GM21528 (cell line): Measurements from ENCODE around the gene AIRE.

ENCODE experiments used
- ATAC-seq: cut with Tn5 transposase; IDR thresholded peaks from one replicate; pipeline ENCODE4 v1.9.1; 2021; ENCODE audit warnings: mild to moderate bottlenecking, moderate library complexity; ENCODE audit not compliant: unreplicated experiment, low FRiP score

AIRE gene

DNA sequence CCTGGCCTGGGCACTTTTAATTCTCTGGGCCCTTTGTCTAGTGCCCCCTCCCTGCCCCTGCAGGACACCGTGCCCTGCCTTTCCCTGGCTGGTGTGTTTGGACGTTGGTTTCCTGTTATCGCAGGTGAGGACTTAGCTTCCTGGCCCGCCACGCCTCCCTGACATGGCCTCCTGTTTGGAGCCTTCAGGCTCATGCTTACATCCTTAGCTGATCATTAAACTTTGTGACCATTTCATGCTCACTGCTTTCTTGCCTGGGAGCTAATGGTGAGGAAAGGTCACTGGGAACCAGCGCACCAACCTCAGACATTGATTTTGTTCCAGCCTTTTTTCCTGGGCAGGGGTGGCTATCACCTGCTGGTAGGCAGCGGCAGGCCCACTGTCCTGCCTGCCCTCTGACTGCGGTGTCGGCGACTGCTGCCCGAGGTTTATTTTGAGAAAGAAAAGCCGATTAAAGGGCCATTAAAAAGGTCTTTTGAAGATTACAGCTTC lies 17.9 kb downstream of the AIRE start:
- ATAC-seq, result no peak

DNA sequence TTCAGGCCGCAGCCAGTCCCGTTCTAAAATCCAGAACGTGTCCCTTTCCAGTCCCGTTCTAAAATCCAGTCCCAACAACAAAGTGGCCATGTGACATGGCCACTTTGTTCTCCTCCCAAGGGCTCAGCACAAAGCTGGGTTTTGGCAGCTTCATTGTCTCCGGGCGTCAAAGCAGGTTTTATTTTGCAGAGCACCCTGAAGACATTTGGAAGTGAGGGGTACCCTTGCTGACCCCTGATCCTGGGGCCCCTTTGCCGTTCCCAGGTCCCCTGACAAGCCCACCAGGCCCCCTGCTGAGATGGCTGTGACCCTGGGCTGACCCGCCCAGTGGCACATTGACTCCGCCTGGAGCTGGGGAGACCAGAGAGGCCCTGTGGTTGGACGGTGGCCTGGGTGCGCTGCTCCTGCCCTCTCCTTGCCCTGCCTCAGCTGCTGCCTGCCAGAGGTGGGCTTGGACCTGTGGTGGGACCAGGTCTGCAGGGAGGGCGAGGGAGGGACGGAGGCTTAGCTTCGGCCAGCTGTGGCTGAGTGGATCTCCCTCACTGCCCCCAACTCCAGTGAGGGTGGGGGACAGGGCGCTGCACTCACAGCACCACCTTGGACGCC lies 18.4 kb downstream of the AIRE start:
- ATAC-seq, result no peak

DNA sequence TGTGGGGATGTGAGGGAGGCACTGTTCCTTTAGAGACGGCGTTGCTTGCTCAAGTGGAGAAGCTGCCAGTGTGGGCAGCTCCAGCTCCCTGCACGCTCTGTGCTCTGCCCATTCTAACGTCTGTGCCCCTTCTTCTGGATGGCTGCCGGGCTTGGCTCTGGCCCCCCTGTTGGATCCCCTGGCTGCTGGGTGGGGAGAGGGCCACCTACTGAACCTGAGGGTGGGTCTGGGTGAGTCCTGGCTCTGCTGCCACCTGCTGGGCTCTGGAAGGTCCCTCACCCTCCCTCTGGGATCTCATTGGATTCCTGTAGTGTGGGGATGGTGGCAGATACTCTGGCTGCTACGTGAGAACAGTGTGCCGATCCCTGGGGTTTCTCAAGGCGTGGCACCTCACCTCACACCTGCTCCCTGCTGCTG lies 19.2 kb downstream of the AIRE start:
- no peak for ATAC-seq

DNA sequence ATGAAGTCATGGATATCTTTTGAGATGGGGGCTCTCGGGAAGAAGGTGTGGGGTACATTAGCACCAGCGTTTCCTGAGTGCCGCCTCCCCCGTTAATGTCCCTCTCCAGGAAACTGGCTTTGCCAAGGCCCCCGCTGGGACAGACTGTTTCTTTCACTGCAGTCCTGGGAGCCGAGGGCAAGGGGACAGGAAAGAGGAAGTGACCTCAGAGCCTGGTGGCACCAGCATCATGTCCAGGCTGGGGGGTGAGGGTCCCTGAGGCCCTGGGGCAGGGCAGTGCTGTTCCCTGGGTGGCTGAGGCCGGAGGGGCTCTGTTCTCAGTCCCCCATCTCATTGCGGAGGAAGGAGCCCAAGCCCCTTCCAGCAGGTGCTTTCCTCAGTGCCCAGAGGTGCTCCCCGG lies 20.0 kb downstream of the AIRE start:
- ATAC-seq, result no peak

DNA sequence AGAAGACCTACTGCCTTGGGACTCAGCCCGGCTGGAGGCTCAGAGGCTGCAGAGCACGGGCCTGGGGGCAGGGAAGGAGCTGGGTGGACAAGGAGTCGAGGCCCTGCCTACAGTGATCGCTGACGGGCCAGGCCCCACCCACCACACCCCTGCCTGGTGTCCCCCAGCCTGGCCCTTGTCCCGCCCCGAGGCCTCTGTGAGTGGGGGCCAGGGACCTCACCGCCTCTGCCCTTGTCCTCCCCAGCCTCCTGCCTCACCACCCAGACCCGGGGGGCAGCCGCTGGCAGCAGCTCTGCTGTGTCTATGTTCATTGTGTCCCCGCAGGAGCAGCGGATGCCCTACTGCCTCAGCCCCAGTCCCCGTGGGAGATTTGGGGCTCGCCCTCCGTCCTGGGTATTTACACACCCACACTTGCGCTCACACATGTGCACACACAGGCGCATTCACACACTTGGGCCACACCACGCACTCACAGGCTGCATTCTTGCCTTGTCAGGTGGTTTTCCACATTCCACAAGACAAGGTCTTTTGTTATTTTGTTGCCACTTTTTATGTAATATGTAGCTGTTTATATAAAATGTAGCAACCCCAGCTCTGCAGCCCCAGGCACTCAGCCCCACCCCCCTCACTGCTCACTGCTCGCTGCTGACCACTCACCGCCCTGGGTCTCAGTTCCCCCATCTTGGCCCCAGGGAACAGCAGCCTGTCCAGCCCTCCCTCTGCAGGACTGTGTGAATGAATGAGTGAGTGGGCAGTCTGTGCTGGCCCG lies 21.4 kb downstream of the AIRE start:
- ATAC-seq, result no peak

DNA sequence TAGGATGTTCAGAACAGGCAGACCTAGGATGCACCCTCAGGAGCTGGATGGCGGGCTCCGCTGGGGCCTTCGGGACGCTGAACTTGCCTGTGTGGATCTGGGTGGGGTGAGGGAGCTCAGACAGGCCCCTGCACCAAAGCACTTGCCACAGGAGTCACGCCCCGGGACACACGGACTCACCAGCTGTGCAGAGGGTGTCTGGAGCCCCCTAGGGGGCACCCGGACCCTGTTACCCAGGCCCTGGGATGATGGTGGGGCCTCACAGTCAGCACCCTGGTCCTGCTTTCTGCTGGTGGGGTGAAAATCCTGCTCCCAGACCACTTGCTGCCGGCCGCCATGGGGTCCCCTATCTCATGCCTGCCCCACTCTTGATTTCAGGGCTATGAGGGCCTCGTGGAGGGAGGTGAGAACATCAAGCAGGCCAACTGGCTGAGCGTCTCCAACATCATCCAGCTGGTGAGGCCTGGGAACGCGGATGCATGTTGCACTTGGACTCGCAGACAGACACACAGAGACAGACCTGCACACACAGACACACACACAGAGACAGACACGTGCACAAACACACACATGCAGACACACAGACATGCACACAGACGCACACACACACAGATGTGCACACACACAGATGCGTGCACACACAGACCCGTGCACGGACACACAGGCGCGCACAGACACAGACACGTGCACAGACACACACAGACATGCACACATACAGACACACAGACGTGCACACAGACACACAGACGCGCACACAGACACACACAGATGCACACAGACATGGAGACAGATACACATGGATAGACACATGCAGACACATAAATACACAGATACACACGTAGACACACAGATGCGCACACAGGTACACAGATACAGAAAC lies 25.2 kb downstream of the AIRE start:
- ATAC-seq, result no peak

DNA sequence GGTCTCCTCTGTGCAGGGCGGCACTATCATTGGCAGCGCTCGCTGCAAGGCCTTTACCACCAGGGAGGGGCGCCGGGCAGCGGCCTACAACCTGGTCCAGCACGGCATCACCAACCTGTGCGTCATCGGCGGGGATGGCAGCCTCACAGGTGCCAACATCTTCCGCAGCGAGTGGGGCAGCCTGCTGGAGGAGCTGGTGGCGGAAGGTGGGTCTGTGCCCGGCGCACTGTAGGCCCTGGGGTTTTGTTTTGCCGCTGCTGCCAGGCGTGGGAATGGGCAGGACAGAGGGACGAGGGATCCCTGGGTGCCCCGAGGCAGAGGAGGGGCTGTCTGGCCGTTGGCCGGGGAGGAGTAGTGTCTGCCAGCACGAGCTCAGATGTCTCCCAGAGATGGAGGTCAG lies 26.4 kb downstream of the AIRE start:
- ATAC-seq, result no peak

DNA sequence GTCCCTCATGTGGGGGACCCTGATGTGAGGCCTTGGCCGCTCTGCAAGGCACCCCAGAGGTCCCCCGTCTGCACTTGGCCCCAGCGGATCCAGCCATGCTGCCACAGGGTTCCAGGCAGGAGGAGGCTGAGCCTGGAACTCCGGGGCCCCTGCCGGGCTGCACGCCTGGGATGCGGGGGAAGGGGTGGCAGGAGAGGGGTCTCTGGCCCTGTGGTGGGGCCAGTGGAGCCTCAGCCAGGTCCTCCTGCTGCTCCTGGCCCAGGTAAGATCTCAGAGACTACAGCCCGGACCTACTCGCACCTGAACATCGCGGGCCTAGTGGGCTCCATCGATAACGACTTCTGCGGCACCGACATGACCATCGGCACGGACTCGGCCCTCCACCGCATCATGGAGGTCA lies 27.0 kb downstream of the AIRE start:
- ATAC-seq, result no peak

DNA sequence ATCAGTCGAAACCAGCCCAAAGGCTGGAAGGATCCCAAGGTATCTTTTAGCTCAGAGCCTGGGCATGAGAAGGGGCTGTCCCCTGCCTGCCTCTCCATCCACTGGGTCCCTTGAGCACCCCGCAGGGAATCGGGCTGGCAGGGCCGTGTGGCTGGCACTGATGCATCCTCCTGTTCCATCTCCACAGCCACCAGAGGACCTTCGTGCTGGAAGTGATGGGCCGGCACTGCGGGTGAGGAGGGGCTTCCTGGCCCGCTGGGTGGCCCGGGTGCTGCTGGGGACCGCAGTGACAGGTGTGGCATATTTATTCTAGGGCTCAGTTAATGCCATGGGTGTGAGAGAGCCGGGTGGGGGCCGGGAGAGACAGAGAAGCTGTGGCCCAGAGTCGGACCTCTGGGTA lies 27.8 kb downstream of the AIRE start:
- ATAC-seq, result no peak

DNA sequence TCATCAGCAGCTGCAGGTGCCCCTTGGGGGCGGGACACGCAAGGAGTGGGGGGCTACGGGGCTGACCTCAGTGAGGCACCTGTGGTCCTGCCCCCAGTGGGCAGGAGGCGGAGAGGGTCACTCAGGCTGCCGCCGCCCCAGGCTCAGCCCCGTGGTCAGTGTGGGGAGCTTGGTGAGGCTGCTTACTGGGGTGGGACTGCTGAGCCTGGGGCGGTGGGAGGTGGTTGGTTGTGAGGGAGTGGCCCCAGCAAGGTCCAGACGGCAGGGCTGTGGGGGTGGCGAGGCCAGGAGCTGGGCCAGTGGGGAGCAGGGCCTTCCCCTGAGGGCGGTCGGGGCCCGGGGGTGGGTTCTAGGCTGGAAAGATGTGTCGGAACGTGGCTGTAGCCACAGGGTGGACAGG lies 28.5 kb downstream of the AIRE start:
- no peak for ATAC-seq

DNA sequence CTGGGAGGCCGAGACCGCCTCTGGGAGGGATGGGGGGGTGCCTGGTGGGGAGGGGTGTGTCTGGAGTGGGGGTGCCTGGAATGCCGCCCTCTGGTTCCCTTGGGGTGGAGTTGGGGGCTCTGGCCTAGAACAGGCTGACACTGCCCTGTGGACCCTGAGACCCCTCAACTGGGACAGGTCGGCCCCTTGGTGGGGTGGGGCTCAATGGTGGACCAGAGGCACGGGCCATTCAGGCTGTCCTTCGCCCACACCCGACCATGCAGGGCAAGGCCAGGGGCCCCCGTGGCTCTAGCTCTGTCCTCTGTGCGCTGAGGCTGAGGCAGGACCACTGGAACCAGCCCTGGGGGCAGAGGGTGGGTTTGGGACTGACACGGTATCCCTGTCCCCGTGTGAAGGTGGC lies 28.9 kb downstream of the AIRE start:
- ATAC-seq, result no peak

DNA sequence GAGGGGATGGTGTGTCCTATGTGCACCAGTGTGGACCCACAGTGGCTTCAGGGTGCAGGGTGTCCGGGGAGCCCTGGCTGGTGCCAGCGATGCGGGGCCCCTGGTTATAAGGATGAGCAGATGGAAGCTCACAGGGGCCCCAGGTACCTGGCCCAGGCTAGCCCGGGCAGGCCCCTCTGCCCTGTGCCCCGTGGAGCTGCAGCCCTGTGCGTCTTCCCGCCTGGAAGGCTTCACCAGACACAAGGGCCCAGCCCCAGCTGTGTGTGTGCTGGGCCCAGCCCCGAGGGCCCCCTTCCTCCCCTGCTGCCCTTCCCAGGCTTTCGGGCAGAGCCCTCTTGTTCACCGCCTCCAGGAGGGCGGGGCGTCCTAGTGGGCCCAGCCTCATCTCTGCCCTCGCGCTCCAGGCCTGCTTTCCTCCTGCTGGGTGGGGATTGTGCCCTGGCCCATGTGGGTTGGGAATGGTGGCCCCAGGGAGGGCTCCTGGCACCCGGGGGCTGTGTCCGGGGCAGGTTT lies 30.1 kb downstream of the AIRE start:
- ATAC-seq, result no peak

DNA sequence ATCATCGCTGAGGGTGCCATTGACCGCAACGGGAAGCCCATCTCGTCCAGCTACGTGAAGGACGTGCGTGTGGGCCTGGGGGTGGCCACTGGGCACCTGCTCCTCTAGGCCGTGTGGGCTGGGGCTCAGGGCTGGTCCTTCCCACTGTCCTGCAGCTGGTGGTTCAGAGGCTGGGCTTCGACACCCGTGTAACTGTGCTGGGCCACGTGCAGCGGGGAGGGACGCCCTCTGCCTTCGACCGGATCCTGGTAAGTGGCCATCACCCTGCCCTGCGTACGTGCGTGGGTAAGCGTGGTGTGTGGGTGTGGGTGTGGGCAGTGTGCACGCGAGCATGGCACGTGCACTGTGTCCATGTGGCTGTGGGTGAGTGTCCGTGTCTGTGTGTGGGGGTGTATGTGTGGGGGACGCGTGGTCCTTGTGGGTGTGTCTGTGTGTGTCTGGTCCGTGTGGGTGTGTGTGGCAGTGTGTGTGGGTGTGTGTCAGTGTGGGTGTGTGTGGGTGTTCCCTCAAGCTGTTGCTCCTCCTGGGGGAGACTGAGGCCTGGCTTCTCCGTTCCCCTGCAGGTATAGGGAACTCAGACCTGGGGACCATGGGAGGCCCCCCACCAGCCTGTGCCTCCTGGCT lies 30.7 kb downstream of the AIRE start:
- no peak for ATAC-seq

DNA sequence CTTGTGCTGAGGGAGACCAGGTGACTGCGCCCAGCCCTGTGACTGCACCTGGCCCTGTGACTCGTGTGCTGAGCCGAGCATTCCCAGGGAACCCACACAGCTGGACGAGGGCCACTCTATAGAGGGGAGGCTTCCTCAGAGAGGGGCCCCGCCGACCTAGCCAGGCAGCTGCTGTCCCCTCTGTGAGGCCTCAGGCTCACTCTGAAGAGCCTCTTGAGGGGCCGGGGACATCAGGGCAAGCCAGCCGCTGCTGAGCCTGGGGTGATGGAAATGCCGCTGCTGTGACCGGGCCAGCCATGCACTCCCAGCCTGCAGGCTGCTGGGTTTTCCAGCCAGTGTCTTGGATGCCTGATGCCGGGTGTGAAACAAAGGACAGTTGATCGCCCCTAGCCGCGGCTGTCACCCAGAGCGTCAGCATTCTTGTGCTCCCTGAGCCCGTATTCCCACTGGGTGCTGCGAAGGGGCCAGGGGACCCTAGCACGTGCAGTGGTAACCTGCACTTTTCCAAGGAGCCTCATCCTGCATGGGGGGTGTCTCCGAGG lies 31.6 kb downstream of the AIRE start:
- no peak for ATAC-seq

DNA sequence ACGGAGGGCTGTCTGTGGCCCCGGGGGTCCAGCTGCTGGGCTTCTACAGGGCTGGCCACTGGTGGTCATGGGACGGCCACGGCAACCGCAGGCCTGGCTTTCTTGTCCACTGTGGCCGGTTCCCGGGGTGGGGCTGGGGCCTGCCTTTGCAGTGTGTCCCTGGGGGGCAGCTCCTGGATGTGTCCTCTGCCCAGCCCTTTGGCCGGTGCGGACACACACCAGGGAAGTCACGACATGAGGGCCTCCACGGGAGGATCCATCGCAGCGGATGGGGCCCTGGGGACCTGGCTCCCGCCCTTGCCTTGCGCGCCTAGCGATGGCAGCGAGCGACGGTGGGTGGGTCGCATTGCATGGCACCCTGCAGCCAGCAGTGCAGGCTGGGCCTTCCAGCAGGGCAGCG lies 32.2 kb downstream of the AIRE start:
- no peak for ATAC-seq

DNA sequence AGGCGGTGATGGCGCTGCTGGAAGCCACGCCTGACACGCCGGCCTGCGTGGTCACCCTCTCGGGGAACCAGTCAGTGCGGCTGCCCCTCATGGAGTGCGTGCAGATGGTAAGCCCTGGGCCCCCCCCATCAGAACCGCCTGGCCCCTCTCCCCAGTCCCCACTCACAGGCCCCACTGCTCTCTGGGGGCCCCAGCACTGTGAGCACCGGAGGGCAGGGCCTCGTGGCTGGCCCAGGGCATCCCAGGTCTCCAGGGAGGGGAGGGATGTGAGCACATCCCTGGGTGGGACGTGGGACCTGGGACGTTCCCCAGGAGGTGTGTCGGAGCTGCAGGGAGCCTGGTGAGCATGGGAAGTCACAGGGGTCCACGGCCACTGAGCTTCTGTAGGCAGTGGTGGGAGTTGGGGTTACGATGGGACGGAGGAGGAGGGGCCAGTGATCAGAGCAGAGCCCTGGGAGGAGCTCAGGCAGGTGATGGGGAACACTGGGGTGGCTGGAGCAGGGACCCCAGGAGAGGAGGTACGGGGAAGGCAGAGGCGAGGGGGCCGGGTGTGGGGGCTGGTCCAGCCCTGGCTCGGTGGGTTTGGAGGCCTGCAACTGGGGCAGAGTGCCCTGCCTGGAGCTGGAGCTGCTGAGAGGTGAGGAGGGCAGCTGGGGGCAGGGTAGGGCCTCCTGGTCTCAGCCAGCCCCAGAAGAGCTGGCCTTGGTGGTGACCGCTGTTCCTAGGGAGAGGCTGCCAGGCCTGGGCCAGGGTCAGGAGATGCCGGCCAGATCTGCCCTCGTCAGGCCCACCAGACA lies 33.0 kb downstream of the AIRE start:
- ATAC-seq, result no peak

DNA sequence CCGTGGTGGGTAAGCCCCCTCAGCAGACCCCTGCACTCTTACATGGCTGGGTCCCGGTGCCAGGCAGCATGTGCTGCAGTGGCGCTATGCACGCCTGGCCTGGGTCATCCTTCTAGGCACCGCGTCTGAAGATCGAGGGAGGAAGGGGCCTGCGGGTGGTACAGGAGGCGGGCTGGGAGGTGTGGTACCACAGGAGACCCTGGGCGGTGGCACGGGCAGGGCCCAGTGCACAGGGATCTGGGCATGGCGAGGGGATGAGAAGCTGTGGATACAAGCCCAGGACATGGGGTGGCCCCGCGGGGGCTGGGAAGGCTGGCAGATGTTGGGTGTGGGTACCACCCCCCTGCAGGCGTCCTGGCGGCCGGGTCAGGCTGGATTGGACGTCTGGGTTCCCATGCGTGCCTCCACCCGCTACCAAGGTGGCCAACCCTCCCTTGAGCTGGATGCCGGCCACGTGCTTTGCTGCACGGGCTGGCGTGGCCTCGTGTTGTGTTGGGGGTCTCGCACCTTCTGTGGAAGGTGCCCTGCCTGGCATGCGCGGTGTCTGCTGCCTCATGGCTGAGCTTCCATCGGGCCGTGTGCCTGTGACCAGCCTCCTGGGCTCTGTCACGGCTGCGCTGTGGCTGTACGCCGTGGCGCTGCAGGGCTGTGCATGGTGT lies 33.9 kb downstream of the AIRE start:
- ATAC-seq, result no peak

DNA sequence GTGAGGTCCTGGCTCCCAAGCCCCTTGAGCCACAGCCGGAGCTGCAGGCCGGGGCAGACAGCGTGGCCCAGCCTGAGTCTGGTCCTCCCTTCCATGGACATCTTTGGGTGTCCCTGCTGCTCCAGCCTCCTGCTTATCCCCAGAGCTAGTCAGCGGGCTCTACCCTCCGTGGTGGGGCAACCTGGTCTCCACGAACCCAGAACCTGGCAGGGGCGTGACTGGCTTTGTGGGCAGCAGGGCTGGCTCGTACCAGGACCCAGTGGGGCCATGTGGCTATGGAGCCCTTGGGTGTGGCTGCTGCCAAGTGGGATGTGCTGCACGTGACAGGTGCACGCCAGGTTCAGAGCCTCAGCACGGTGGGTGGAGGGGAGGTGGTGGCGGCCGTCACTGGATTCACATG lies 35.2 kb downstream of the AIRE start:
- ATAC-seq, result no peak

DNA sequence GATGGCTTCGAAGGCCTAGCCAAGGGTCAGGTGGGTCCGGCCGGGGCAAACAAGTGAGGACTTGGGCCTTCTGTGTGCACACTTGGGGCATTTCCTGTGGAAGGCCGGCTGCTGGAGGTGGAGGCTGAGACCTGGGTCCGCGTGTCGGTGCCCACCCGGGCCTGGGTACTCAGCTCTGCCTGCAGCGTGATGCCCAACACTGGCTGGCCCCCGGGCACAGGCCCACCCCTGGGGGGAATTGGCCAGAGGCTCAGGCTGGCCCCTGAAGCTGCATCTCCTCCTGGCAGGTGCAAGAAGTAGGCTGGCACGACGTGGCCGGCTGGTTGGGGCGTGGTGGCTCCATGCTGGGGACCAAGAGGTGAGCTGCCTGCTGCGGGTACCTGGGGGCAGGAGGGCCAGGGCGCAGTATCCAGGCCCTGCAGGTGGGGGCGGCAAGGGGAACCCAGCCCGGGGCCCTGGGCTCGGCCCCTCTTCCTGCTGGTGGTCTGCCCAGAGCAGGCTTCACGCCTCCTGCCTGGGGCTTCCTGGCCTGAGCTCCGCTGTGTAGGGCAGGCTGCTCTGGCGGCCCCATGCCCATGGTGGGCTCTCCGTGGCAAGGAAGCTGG lies 36.3 kb downstream of the AIRE start:
- ATAC-seq, result no peak
